GM19372 (cell line): ENCODE data around the gene CEND1.

ENCODE experiments used
- ATAC-seq: cut with Tn5 transposase; IDR thresholded peaks from one replicate; pipeline ENCODE4 v1.9.1; 2021; ENCODE audit warnings: mild to moderate bottlenecking, low read depth, moderate library complexity; ENCODE audit not compliant: unreplicated experiment

Gene CEND1

GRCh38 chr11:796565-797295 is 6.8 kb upstream of the CEND1 start:
- ATAC-seq: no peak

- ATAC-seq: no peak
Measured at GRCh38 chr11:795634-796564, 6.0 kb upstream of the CEND1 start.

GRCh38 chr11:794766-795633 is 5.1 kb upstream of the CEND1 start:
- no peak for ATAC-seq

GRCh38 chr11:794013-794765 is 4.3 kb upstream of the CEND1 start:
- ATAC-seq: no peak

GRCh38 chr11:793556-793955 is 3.7 kb upstream of the CEND1 start:
- no peak for ATAC-seq

GRCh38 chr11:792873-793272 is 3.0 kb upstream of the CEND1 start:
- no peak for ATAC-seq

- ATAC-seq: no peak
Measured at GRCh38 chr11:792535-792821, 2.6 kb upstream of the CEND1 start.

GRCh38 chr11:791658-792534 is 2.0 kb upstream of the CEND1 start:
- ATAC-seq: no peak

GRCh38 chr11:790721-791564 is 1.1 kb upstream of the CEND1 start:
- no peak for ATAC-seq

- no peak for ATAC-seq
Measured at GRCh38 chr11:788953-789940, 643 bp downstream of the CEND1 start.

GRCh38 chr11:788009-788640 is 1.8 kb downstream of the CEND1 start:
- no peak for ATAC-seq

- no peak for ATAC-seq
Measured at GRCh38 chr11:787084-787675, 2.7 kb downstream of the CEND1 start.

- no peak for ATAC-seq
Measured at GRCh38 chr11:786235-787083, 3.4 kb downstream of the CEND1 start.

- no peak for ATAC-seq
Measured at GRCh38 chr11:783581-784015, 6.3 kb downstream of the CEND1 start.
